Fibroblast of the aortic adventitia (primary cell): ENCODE results near the gene GSTM5. TPM values are rescaled to one million over a fixed set of nuclear protein-coding genes. Genes with fewer than 3 reads are reported as not detected.
"Not testable (repeated sequence)": the region's sequence is repeated elsewhere in the genome, so short reads cannot be mapped to it uniquely, and the experiment has no call there.

Source experiments
- DNase-seq: peaks from one replicate; pipeline ENCODE4 v3.0.0-alpha.2; 2010; ENCODE audit warnings: low read depth
- H3K4me3 ChIP-seq: 2 replicates; pipeline ENCODE4 v1.5.1; 2011; ENCODE audit warnings: low read depth, mild to moderate bottlenecking, control low read depth, low read length, moderate library complexity
- CTCF ChIP-seq: IDR thresholded peaks from 2 replicates; pipeline ENCODE4 v1.5.1; 2011; ENCODE audit warnings: mild to moderate bottlenecking, low read length, control low read depth, inconsistent platforms; ENCODE audit not compliant: insufficient read depth
- total RNA-seq: library from RNA; depleted of rRNA; stranded (reverse); fragments of >200 nt; gene quantifications from 2 replicates; pipeline ENCODE4 v1.2.3, GENCODE V29; 2012; ENCODE audit warnings: low replicate concordance

Gene GSTM5
- total RNA-seq, 1 donor = 13.0 TPM

GRCh38 chr1:109697066-109697465, 15.0 kb upstream of the GSTM5 start:
- no peak for DNase-seq
- no peak for TF ChIP-seq CTCF
- H3K4me3 ChIP-seq = no peak overlapping the region

- H3K4me3 ChIP-seq, DNase-seq: not testable (repeated sequence)
Measured at GRCh38 chr1:109697861-109698260, 14.2 kb upstream of the GSTM5 start.

GRCh38 chr1:109702940-109703339, 9.1 kb upstream of the GSTM5 start:
- not testable (repeated sequence) for DNase-seq, H3K4me3 ChIP-seq

GRCh38 chr1:109704173-109704572, 7.9 kb upstream of the GSTM5 start:
- no peak for DNase-seq
- H3K4me3 ChIP-seq = no peak overlapping the region
- no peak for TF ChIP-seq CTCF

- DNase-seq = no peak
- H3K4me3 ChIP-seq = no peak overlapping the region
- no peak for TF ChIP-seq CTCF
Measured at GRCh38 chr1:109705411-109705810, 6.6 kb upstream of the GSTM5 start.

- DNase-seq = not testable (repeated sequence)
Measured at GRCh38 chr1:109708949-109709348, 3.1 kb upstream of the GSTM5 start.

GRCh38 chr1:109709822-109710221, 2.2 kb upstream of the GSTM5 start:
- not testable (repeated sequence) for H3K4me3 ChIP-seq, DNase-seq

More at GRCh38 chr1:109708949-109709348, 3.1 kb upstream of the GSTM5 start:
- not testable (repeated sequence) for H3K4me3 ChIP-seq

- no peak for DNase-seq
- H3K4me3 ChIP-seq = no peak overlapping the region
- TF ChIP-seq CTCF = no peak
Measured at GRCh38 chr1:109712321-109712864, 342 bp downstream of the GSTM5 start.

- no peak overlapping the region for H3K4me3 ChIP-seq
- no peak for DNase-seq
- TF ChIP-seq CTCF = no peak
Measured at GRCh38 chr1:109713636-109714035, 1.6 kb downstream of the GSTM5 start.
